Measurements from ENCODE around the gene FZD10.

Gene FZD10

GRCh38 chr12:130179191-130179590 is 16.9 kb downstream of the FZD10 start:
- DNase-seq (ENCODE audit: low spot score) = no peak

DNA sequence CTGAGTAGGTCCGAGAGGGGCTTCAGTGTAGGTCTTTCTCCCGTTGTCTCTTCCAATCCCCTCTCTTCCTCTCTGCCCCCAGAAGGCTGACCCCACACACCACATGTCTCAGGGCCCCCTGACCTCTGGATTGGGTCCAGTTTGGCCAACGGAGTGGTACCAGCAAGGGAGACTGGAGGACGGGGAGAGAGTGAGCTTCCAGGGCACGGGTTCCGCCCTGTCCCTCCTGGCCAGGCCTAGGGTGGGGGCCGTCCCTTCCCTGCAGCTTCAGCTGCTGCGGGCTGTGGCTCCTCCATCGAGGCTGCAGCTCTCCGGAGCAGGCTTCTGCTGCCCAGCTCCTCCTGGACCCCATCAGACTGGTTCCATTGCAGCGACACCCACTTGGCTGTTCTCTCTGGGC is 17.4 kb downstream of the FZD10 start:
- no peak for DNase-seq (ENCODE audit: low spot score)

DNA sequence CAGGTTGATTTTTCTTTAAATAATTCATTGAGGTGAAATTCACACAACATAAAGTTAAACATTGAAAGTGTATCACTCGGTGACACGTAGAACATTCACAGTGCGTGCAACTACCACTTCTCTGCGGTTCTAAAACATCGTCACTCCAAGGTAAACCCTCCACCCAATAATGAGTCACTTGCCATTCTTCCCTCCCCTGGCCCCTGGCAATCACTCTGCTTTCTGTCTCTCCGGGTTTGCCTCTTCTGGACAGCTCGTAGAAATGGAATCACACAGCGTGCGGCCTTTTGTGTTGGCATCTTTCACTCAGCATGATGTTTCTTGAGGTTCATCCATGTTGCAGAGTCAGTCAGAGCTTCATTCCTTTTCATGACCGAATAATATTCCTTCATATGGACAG is 18.9 kb downstream of the FZD10 start:
- no peak for DNase-seq (ENCODE audit: low spot score)

GRCh38 chr12:130183585-130184370 is 21.5 kb downstream of the FZD10 start:
- no peak for DNase-seq (ENCODE audit: low spot score)

GRCh38 chr12:130184404-130185090 is 22.3 kb downstream of the FZD10 start:
- DNase-seq (ENCODE audit: low spot score) = no peak

DNA sequence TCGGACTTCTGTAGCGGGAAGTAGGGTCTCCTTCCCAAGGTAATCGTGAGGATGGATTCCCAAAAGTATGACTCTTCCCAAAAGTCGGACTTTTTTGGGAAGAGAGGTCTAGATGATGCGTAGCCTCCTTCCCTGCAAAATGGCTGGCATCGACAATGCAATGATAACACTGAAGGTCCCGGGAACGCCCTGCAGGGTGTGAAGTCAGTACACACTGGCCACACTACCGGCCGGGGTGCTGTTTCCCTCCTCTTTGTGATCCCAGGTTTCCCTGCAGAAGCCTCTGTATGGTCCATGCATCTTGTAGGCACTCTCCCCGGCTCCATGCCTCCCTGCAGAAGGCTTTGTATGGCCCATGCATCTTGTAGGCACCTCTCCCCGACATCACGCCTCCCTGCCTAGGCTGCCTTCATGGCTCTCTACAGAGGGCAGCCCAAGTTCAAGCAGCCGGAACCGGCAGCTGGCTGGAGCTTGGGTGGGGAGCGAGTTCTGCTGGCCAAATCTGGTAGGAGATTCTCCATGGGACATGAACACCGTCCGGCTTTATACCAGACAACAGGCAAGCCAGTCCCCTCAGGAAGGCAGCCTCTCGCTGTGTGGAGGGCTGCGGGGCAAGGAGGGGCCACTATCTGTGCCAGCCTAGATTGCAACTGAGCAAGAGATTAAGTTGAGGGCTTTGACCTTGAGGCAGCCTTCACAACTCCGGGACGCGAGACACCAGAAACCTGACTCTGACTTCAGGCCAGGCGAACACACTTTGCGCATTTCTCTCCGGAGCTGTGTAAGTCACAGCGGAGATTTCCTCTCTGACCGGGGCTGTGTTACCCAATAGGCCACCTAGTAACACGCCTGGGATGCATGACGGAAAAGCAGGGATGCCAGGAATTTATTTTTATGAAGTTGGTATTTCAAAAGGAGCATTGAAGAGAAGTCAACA is 23.5 kb downstream of the FZD10 start:
- DNase-seq (ENCODE audit: low spot score) = no peak

- no peak for DNase-seq (ENCODE audit: low spot score)
Measured at GRCh38 chr12:130186651-130187268, 24.5 kb downstream of the FZD10 start.

- no peak for DNase-seq (ENCODE audit: low spot score)
Measured at GRCh38 chr12:130192642-130193345, 30.5 kb downstream of the FZD10 start.

GRCh38 chr12:130194154-130194553 is 31.9 kb downstream of the FZD10 start:
- DNase-seq (ENCODE audit: low spot score) = no peak

GRCh38 chr12:130195369-130195768 is 33.1 kb downstream of the FZD10 start:
- no peak for DNase-seq (ENCODE audit: low spot score)

DNA sequence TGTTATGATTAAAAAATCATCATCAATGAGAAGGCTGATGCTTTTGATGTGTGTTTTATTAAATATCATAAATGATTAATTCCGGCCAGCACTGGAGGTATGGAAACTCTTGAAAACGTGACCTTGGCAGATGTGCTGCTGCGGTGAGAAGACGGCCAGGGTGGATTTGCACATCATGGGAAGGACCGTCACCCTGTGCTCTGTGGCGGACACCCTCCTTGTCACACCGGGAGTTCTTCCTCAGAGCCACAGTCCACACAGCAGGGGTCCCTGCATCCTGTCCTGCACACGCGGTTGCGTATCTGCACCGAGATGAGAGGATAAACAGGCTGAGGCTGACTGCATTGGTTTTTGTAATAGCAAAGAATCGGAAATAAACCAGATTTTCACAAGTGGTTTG is 33.5 kb downstream of the FZD10 start:
- no peak for DNase-seq (ENCODE audit: low spot score)

- DNase-seq (ENCODE audit: low spot score) = no peak
Measured at GRCh38 chr12:130196827-130197226, 34.6 kb downstream of the FZD10 start.

DNA sequence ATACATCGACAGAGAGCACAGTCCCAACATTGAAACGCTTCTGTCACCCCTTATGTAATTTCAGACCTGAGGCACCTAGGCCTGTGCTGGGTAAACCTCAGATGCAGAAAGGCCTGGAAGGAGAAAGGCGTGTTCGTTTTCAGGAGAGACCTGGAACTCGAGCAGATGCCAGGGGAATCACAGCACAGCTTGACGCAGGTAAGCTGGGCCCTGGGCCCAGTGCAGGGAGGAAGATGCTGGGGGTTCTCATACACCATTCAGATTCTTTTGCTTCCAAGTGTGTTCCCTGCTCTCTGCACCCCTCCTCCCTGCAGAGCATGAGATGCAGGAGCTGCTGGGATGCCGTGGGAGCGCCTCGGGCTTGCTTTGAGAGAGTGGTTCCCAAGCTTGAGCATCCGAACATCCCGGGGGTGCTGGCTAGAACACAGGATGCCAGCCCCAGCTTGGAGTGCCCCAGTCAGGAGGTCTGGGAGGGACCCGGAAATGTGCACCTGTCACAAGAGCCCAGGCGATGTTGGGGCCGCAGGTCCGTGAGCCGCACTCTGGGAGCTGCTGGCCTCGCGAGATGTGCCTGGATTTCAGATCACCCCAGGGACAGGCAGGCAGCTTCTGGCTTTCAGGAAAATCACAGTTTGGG is 35.9 kb downstream of the FZD10 start:
- no peak for DNase-seq (ENCODE audit: low spot score)

- no peak for DNase-seq (ENCODE audit: low spot score)
Measured at GRCh38 chr12:130198663-130199060, 36.4 kb downstream of the FZD10 start.

- no peak for DNase-seq (ENCODE audit: low spot score)
Measured at GRCh38 chr12:130199581-130200390, 37.5 kb downstream of the FZD10 start.

DNA sequence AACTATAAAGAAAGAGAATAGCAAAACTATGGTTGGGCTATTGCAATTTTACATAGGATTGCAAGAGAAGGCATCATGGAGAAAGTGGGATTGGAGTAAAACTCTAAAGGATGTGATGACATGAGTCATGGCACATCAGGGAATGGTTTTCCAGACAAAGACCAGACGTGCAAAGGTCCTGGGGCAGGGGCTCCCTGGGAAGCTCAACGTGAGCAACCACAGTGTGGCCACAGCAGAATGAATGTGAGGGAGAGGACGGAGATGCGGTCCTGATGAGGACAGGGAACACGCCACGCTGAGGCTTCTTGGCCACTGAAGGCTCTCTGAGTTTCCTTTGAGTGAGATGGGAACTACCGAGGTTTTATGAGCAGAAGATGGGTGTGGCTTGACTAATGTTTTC is 38.2 kb downstream of the FZD10 start:
- no peak for DNase-seq (ENCODE audit: low spot score)

GRCh38 chr12:130201037-130201436 is 38.8 kb downstream of the FZD10 start:
- DNase-seq (ENCODE audit: low spot score) = no peak

DNA sequence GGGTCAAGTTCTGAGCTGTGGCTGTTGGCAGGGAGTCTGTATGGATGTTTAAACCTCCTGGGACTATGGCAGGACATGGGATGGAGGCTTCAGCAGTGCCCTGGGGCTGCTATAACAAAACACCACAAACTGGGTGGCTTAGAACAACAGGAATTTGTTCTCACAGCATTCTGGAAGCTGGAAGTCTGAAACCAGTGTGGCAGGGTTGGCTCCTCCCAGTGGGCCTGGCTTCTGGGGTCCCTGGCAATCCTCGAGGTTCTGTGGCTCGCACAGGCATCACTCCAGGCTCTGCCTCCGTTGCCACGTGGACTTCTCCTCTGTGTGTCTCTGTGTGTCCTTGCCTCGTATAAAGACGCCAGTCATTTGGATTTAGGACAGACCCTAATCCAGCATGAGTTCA is 39.9 kb downstream of the FZD10 start:
- DNase-seq (ENCODE audit: low spot score) = no peak

- DNase-seq (ENCODE audit: low spot score) = no peak
Measured at GRCh38 chr12:130203151-130203550, 40.9 kb downstream of the FZD10 start.

GRCh38 chr12:130204541-130204953 is 42.3 kb downstream of the FZD10 start:
- DNase-seq (ENCODE audit: low spot score) = no peak

Measured in HuH-7.5 (cell line).